OCI-M2 (cell line): ENCODE results near the gene C20orf202.
A peak's percentile ranks its signal among the peaks of the same experiment; 100 is the strongest.
"Not testable (repeated sequence)": the region's sequence is repeated elsewhere in the genome, so short reads cannot be mapped to it uniquely, and the experiment has no call there.

Source experiments
- DNase-seq: peaks from one replicate; lab custom pipeline; 2025; ENCODE audit not compliant: unreplicated experiment; lab: John Stamatoyannopoulos, UW

Gene C20orf202

DNA sequence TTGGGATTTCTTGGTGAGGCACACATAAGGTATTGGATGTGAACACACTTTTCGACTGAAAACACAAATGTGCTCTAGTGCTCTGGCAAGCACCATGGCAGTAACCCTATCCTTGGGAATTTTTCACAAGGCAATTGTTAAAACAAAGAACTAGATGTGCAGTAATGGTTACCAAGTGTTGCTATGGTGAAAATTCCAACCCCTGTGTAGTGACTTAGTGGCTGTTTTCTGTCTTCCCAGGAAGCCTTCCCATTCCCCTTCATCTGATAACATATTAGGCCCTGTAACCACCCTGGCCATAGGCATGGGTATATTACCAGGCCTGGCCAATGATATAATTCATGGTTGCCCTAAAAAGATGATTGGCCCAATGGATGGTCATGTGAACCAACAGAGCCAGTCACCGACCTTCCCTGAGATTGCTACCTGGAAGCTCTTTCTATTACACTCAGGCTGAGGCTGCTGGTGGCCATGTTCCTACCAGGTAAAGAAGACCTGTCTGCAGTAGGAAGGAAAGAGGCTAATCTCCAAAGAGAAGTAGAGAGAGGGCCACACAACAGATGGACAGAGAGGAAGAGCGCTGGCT is 4.1 kb downstream of the C20orf202 start:
- no peak for DNase-seq

DNA sequence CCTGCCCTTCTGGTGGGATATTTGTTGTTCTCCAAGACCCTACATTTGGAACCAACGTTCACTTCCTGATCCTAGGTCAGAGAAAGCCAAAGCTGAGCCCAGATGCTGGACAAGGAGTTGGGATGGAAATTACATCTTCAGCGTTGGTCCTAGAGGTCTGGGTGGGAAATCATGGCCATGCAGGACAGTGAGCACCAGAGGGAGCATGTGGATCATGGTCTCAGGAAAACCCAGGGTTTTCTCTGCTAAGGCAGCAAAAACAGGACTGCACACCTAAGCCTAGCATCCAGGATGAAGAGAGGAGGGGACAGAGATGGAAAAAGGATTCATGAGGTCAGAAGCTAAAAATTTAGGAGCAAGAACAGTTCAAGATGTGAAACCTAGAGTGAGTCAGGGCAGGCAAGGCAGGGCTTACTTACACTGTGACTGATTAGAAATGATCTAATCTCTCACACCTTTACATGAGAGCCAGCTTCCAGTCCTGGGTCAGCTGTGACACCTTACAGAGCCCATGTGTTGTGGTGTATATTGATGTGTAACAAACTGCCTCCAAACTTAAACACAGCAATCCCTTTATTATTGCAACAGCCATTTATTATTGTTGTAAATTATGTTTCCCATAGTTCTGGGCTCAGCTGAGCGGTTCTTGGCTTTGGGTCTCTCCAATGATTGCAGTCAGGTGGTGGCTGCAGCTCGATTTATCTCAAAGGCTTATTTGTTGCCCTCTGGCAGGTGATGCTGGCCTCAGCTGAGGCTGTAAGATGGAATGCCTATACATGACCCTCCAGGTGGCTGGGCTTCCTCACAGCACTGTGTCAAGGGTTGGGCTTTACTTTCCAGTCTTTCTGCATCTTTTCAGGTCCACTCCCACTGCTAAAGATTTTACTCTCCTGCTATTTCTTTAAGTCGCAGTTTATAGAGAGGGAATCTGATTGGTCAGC is 6.5 kb downstream of the C20orf202 start:
- DNase-seq = no peak

DNA sequence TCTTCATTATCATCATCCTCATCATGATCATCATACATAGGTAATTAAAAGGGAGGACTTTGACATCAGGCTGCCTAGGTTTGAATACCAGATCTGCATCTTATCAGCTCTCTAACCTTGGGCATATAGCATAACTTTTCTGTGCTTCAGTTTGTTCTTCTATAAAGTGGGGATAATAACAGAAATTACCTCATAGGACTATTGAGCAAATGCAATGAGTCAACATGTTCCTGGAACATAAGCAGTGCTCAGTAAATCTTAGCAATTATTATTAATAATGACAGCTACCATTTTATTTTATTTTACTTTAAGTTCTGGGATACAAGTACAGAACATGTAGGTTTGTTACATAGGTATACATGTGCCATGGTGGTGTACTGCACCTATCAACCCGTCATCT is 7.2 kb downstream of the C20orf202 start:
- DNase-seq = no peak

DNA sequence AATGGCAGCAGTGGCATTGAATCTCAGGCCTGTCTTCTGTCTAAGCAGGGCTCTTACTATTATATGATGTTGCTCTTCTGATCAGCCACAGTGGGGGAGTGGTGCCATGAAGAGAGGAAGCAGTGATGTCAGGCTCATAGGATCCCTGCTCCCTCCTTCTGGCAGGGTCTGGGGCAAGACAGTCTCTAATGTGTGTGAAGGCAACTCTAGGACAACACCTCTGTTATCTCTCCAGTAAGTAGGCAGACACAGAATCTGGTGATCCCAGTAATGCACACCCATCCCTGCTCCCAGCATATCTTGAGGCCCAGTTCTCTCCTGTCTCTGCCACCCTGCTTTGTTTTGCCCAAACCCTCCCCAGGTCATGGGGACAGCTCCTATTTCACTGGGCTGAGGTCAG is 8.8 kb downstream of the C20orf202 start:
- no peak for DNase-seq

DNA sequence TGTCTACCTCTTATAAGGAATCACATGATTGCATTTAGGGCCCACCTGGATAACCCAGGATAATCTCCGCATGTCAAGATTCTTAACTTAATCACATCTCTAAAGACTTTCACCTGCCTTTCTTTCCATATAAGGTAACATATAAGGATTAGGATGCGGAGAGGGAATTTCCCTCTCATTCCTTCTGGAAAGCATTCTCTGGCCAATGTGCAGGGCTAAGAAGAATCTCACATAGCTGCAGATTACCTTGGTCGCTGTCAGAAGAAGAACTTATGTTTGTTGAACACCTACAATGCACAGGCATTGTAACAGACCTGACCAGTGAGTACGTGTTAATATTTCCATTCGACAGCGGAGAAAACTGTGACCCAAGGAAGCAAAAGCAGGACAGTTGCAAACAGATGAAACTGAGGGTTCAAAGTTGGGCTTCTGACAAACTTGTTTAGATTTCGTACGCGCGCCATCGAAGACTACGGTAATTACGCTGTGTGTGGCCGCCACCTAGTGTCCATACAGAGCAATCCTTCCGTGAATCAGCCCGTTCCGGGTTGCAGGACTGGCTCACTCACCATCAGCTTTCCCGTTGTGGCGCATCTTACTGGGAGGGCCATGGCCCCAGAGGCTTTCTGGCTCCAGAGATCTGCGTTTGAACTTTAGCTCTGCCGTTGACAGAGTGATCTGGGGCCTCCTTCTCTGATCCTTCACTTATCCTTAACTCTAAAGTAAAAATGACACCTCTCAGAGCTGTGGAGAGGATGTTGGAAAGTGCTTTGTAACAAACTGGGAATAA is 9.5 kb downstream of the C20orf202 start:
- peak; percentile 63 for DNase-seq

DNA sequence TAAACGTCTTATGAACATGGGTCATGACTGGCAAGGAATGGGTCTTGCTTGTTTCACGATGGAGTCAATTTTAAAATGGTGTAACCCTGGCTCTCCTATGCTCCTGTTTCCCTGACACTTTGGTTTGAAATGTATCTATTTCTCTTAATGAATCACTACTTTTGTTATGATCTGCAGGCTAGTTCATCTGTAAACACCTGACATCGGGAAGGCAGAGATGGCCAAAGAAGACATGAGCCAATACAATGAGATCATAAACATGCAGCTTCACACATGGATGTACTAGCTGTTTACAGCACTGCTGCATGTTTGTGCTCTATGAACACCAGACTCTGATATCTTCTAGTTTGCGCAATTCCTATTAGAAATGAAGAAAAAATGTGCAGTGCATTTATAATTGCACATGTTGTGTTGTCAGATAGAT is 11.6 kb downstream of the C20orf202 start:
- no peak for DNase-seq

DNA sequence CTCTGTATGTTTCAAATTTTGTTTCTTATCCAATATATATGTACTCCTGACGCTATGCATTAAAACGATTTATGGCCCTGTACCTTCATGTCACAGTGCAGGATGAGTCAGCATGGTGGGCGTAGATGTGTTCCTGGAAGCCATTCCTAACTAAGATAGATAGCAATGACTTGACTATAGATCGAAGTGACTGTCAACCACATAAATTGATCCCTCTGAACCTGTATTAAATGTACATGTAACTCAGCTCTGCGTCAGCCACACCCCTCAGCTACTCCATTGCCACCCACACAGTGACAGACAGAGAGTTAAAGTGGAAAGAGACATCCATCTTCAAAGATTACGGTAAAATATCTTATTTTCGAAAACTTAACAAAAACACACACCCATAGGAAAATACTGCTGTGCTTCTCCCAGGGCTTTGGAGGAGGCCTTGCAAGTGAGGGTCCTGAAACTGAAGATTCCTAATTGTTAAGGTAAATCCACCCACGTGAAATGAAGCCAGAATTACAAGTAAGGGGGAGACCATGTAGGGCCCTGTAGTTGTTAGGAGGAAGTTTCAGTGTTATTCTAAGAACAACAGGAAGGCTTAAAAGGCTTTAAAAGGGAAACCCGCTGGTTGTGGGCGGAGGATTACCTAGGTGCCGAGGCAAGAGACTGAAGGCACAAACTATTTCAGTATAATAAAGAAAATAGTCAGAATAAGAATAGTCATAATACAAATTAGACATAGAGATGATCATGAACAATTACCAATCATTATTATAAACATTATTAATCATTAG is 12.3 kb downstream of the C20orf202 start:
- DNase-seq = no peak

DNA sequence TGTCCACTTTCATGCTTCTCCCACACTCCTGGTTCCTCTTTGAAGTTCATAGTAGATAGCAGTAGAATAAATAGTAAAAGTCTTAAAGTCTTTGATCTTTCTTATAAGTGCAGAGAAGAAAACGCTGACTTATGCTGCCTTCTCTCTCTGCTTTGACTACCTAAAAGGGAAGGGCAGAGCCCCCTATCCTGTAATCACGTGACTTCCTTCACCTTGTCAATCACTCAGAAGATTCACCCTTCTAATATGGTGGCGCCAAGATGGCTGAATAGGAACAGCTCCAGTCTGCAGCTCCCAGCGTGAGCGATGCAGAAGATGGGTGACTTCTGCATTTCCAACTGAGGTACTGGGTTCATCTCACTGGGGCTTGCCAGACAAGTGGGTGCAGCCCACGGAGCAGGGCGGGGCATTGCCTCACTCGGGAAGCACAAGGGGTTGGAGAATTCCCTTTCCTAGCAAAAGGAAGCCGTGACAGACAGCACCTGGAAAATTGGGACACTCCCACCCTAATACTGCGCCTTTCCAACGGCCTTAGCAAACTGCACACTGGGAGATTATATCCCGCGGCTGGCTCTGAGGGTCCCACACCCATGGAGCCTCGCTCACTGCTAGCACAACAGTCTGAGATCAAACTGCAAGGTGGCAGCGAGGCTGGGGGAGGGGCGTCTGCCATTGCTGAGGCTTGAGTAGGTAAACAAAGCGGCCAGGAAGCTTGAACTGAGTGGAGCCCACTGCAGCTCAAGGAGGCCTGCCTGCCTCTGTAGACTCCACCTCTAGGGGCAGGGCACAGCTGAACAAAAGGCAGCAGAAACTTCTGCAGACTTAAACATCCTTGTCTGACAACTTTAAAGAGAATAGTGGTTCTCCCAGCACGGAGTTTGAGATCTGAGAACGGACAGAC is 13.5 kb downstream of the C20orf202 start:
- not testable (repeated sequence) for DNase-seq

DNA sequence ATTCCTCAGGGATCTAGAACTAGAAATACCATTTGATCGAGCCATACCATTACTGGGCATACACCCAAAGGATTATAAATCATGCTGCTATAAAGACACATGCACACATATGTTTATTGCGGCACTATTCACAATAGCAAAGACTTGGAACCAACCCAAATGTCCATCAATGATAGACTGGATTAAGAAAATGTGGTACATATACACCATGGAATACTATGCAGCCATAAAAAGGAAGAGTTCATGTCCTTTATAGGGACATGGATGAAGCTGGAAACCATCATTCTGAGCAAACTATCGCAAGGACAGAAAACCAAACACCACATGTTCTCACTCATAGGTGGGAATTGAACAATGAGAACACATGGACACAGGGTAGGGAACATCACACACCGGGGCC is 19.5 kb downstream of the C20orf202 start:
- not testable (repeated sequence) for DNase-seq

DNA sequence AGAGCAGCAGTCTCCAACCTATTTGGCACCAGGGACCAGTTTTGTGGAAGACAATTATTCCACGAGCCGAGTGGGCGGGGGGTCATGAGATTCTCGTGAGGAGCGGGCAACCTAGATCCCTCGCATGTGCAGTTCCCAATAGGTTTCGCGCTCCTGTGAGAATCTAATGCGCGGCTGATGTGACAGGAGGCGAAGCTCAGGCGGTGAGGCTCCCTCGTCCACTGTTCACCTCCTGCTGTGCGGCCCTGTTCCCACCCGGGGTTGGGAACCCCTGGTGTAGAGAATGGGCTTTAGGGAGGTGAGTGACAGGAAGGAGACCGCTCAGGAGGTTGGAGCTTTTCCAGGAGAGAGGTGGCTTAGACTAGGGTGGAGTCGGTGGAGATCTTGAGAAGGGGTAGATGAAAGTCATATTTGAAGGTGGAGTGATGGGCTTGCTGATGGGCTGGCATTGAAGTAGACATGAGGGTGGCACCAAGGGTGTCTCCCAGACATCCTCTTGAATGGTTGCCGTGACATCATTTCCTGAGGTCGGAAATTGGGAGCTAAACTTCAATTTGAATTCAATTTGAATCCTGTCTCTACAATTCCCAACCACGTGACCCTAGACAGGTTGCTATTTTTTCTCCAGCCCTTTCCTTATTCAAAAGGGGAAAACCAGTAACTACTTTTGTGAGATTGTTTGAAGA is 21.1 kb downstream of the C20orf202 start:
- no peak for DNase-seq

DNA sequence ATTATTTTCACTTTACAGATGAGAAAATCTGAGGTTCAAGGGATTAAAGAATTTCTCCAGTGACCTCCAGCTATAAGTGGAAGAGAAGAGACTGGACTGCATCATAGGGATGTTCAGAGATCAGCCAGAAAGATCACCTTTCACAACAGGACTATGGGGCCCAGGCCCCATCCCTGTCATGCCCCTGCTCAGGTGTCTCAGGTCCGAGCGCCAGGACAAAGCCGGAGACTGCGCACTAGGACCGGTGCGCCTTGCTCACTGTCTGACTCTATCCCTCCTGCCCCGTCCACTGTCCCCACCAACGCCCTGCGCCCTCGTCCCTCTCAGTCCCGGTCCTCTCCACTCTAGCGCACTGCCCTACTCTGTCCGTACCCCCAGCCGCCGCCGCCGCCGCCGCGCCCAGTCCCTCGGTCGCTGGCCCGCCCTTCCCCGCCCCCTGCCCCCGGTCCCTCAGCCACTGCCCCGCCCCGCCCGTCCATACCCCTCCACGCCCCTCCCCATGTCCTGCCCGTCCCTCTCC is 22.1 kb downstream of the C20orf202 start:
- DNase-seq = no peak

DNA sequence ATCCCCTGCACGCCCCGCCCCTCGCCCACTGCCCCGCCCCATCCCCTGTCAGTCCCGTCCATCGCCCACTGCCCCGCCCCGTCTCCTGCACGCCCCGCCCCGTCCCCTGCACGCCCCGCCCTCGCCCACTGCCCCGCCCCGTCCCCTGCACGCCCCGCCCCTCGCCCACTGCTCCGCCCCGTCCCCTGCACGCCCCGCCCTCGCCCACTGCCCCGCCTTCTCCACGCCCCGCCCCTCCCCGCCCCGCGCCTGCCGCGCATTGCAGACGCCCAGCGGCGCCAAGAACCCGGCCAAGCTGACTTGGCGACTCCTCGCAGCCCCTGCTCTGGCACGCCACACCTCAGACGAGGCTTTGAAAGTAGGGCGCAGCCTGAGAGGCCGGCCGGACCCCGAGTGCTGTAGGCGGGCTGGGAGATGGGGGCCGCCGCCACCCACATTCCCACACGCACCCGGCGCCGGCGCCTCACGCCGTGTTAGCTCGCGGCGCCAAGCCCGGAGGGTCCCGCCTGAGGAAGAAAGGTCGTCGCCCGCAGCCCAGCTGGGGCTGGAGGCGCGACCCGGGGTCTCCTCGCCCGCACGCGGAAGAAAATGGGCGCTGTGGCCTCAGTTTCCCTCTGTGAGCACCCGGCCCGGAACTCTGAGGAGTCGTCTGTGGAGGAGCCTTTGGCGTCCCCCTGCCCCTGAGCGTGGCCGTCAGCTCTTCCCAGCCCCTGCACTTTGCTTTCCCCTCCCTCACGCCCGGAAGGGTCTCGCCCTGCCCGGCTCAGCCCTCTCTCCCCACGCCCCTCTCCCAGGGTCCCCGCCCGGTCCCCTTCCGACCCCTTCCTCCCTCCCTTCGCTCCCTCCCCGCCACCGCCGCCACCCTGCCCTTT is 22.8 kb downstream of the C20orf202 start, which contains the start of gene RAD21L1:
RAD21L1 (plus strand) TSS at position 262 of the 872 bp plus-strand sequence. CDS start 2,410 bp downstream, outside the sequence.
- DNase-seq = no peak

DNA sequence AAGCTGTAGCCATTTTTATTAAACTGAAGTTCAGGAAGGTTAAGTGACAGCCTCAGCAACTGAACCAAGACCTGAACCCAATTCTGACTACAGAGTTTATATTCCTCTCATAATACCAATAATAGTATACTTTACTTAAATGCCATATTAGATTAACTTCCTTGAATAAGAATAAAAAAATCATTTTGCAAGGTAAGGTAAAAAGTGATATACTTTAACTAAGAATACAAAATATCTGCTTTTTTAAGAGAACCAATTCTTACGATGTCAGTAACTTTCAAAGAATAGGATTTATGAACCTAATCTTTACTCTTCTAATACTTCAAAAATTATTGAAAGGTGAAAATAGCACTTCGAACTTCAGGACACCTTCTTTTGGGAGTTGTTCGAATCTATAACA is 26.3 kb downstream of the C20orf202 start:
- DNase-seq = no peak

DNA sequence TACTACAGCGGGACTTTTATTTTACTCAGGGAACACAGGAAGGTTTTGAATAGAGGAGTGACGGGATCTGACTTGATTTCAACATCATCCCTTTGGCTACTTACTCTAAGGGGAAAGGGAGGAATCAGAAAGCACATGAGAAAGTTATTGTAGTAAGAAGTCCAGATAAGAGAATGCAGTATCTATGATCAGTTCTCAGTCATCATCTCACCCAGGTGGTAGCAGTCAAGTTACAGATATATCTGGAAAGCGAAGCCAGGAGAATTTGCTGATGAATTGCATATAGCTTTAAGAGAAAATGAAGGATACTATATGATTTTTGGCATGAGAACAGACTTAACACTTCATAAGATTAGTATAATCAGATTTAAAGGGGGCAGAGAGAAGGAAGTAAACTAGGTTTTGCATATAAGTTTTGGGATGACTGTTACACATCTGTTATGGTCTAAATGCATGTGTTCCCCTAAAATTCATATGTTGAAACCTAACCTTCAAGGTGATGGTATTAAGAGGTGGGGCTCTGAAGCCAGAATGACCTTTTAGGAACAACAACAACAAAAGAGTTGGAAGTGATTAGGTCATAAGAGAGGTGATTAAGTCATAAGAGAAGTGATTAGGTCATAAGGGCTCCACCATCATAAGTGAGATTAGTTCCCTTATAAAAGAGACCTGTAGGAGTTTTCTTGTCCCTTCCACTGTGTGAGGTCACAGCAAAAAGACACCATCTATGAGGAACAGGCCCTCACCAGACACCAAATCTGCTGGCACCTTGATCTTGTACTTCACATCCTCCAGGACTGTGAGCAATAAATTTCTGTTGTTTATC is 29.2 kb downstream of the C20orf202 start:
- no peak for DNase-seq

DNA sequence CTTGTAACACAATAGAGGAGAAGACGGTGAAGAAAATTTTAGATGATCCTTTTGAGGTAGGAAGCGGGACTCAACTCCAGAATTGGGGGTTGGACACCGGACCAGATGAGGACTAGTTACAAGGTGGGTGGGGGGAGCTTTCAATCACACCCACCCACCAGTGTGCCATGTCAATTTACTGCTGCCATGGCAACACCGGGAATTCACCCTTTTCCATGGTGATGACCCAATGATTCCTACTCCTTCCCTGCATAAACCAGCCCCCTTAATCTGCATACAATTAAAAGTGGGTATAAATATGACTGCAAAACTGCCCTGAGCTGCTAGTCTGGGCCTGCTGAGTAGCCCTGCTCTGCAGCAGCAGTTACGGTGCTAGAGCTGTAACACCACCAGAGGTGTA is 37.3 kb downstream of the C20orf202 start:
- no peak for DNase-seq

DNA sequence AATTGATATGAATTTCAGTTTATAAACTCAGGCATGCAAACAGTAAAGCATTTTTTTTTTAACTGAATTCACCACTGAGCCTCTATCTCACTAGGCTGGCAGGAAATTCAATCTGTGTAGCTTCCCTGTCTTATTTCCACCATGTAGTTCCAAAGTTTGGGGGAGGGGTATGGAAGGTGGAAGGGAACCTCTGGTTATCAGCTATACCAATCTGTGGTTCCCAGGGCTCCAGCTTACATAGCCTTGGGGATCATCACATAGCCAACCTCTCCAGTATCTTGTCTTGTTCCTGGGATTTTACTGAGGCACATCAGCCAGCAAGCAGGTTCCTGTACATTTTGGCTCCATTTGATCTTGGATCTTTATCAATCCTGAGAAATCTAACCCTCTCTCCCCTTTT is 38.2 kb downstream of the C20orf202 start:
- no peak for DNase-seq

DNA sequence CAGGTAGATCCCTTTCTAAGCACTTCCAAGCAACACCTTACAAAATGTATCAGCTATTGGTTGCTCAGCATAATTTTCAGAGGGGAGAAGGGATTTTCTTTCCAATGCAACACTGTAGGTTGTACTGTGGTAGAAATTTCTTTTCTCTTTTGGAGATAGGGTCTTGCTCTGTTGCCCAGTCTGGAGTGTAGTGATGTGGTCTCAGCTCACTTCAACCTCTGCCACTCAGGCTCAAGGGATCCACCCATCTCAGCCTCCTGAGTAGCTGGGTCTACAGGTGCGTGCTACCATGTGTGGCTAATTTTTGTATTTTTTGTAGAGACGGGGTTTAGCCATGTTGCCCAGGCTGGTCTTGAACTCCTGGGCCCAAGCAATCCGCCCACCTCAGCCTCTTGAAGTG is 38.8 kb downstream of the C20orf202 start:
- no peak for DNase-seq
